Measurements from ENCODE around the gene MAP3K14. TPM values are rescaled to one million over a fixed set of nuclear protein-coding genes. Genes with fewer than 3 reads are reported as not detected.

Gene MAP3K14
- total and polyA plus RNA-seq, 2 of the 4 experiments (the other 2 are of a cell fraction) = 4.1 to 21.7 TPM

DNA sequence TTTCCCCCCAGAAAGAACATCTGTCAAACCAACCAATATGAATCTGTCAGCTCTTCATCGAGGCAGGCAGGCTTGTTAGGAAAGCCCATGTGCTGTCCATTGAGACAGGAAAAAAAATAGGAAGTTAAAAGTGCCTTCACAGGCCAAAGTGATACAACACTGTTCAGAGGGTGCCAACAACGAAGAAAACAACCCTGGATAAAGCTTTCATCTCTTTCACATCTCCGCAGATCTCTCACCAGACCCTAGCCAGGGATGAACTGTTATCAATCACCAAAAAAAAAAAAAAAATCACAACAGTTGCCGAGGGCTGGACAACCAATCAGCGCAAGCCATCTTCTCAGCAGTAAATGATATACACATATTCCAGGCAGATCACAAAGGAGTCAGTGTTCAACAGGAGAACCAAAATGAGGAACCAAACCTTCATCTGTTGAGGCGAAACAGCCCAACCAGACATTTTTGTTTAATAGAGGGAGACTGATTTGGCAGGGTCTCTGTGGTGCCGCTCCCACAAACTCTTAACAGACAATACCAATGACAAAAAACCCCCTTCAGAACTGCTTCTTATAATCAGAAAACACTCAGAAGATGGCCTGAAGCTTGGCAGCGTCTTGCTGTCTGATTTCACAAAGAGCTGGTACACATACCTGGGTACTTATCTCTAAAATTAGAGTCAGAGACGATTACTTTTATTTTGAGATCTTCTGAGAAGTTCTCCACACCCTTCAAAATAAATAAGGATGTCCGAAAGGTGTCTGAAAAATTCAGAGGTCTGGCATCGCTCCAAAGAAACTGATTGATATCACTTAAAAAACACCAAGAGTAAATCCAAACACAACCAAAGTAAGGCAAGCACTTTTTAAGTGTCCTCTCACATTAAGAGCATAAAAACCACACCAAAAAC is 1.8 kb downstream of the MAP3K14 start:
- peak overlapping the region; percentile 47; the same call in 1 of the 2 replicates for H4K91ac ChIP-seq (ENCODE audit: insufficient read depth, low read depth, low read length)
- H2AK9ac ChIP-seq (replicated peaks; ENCODE audit: low read depth, low read length, poor library complexity) = no peak overlapping the region
- H4K8ac ChIP-seq (ENCODE audit: low read depth in 2 of 2, low read length in 2 of 2) = no peak overlapping the region
- WGBS, 2 experiments (ENCODE audit: extremely low coverage in 2 of 2, insufficient read length in 1 of 2) = no CpG with 5 or more reads among the region's 11 CpGs
- peak overlapping the region; percentile 81 for H3K23ac ChIP-seq (ENCODE audit: low read depth, low read length)
- no peak overlapping the region for H4K5ac ChIP-seq (ENCODE audit: low read depth, low read length)
- H3K18ac ChIP-seq (ENCODE audit: low read depth, low read length) = peak overlapping the region; percentile 14; the same call in 1 of the 2 replicates
- peaks cover 4% of the 10 kb centered on the region; the same call in 1 of the 2 replicates for H3K36me3 ChIP-seq (ENCODE audit: control insufficient read depth, insufficient read depth, low read length)
- H2AK5ac ChIP-seq (ENCODE audit: low read depth, low read length) = peak overlapping the region; percentile 24; the same call in 1 of the 2 replicates
- ATAC-seq (ENCODE audit: low read depth) (no peak), DNase-seq (peak; percentile 46)
- BruUV-seq (replicated peaks) = TSS peak; percentile 26
- dilution Hi-C loops (cut with HindIII; ENCODE audit: low sequenced_read_pairs, unreplicated experiment) (no loop called here), intact Hi-C loops (cut with micrococcal nuclease) (loop anchor here (5.0 kb wide), 1 partner anchor 98 kb away; no protein-coding TSS in a partner anchor), in situ Hi-C loops (cut with MboI; ENCODE audit: low sequenced_read_pairs) (loop anchor here (5.0 kb wide), 1 partner anchor 57 kb away; no protein-coding TSS in a partner anchor)
- H3K9ac ChIP-seq (ENCODE audit: low read depth, low read length) = peak overlapping the region; percentile 90
- no peak overlapping the region for H2AFZ ChIP-seq (replicated peaks; ENCODE audit: low read length, poor library complexity)
- no peak overlapping the region for H2BK20ac ChIP-seq (ENCODE audit: low read depth, low read length)
- peaks cover 46% of the 10 kb centered on the region for H3K9me1 ChIP-seq (ENCODE audit: insufficient read depth, low read length)
- H3K56ac ChIP-seq (ENCODE audit: extremely low read depth, insufficient read depth, low read length) = no peak overlapping the region; the same call in 1 of the 2 replicates
- no peaks in the 10 kb centered on the region for H3K9me3 ChIP-seq (ENCODE audit: control insufficient read depth, insufficient read depth, low read length)
- ChIA-PET POLR2A (ENCODE audit: unreplicated experiment) (no interaction called here), CTCF (interaction anchor here (1.2 kb wide), 1 partner anchor 38 kb away, joined by 4 read pairs; no protein-coding TSS in a partner anchor)
- peak overlapping the region; percentile 47 for H3K4ac ChIP-seq (ENCODE audit: low read depth, low read length)
- H3K14ac ChIP-seq (replicated peaks; ENCODE audit: low read depth, low read length) = peak overlapping the region; percentile 45; the same call in 1 of the 2 replicates
- H2BK15ac ChIP-seq (ENCODE audit: low read depth, low read length) = 0 out of 3 replicates have a peak overlapping the region, but pooled peaks have one; percentile 13
- peak overlapping the region; percentile 99 for H3K4me2 ChIP-seq (ENCODE audit: low read depth, low read length)
- peaks cover 48% of the 10 kb centered on the region for H3K4me1 ChIP-seq (ENCODE audit: control insufficient read depth, insufficient read depth, low read length)
- no peak overlapping the region for H2BK5ac ChIP-seq (ENCODE audit: low read depth, low read length, poor library complexity, severe bottlenecking)
- no peak overlapping the region for H3K27ac ChIP-seq (ENCODE audit: insufficient read depth, low read length)
- peaks cover 58% of the 10 kb centered on the region for H4K20me1 ChIP-seq (ENCODE audit: insufficient read depth, low read length)
- no peaks in the 10 kb centered on the region for H3K27me3 ChIP-seq (ENCODE audit: control insufficient read depth, insufficient read depth, low read length)
- no peak overlapping the region for H2BK120ac ChIP-seq (ENCODE audit: low read depth, low read length)
- H3K4me3 ChIP-seq (ENCODE audit: insufficient read depth, low read depth, low read length) = peak overlapping the region; percentile 95
- peaks cover 25 to 71% of the 10 kb centered on the region in 2 experiments for H3K79me1 ChIP-seq (ENCODE audit: low read depth in 1 of 2, low read length in 2 of 2)
- TF ChIP-seq BHLHE40 (IDR thresholded peaks at IDR 0.05; ENCODE audit: low read depth, low read length) (no peak), MXI1 (IDR thresholded peaks at IDR 0.05; ENCODE audit: borderline replicate concordance, low read depth, low read length) (no peak), RAD21 (IDR thresholded peaks at IDR 0.05; ENCODE audit: low read length) (no peak), FOS (IDR thresholded peaks at IDR 0.05; ENCODE audit: low read depth, low read length) (no peak), RCOR1 (IDR thresholded peaks at IDR 0.05; ENCODE audit: insufficient replicate concordance, low read length) (no peak), POLR2A (IDR thresholded peaks at IDR 0.05; ENCODE audit: low read depth, low read length) (no peak; the same call in 1 of the 2 replicates), SMC3 (IDR thresholded peaks at IDR 0.05; ENCODE audit: low read depth, low read length) (no peak), CHD1 (IDR thresholded peaks at IDR 0.05; ENCODE audit: low read depth, low read length) (no peak), MAZ (IDR thresholded peaks at IDR 0.05; ENCODE audit: borderline replicate concordance, low read depth, low read length) (no peak), CEBPB (IDR thresholded peaks at IDR 0.05; ENCODE audit: low read depth, low read length) (no peak)
- TF ChIP-seq, protein P1, sequence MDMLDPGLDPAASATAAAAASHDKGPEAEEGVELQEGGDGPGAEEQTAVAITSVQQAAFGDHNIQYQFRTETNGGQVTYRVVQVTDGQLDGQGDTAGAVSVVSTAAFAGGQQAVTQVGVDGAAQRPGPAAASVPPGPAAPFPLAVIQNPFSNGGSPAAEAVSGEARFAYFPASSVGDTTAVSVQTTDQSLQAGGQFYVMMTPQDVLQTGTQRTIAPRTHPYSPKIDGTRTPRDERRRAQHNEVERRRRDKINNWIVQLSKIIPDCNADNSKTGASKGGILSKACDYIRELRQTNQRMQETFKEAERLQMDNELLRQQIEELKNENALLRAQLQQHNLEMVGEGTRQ (IDR thresholded peaks at IDR 0.05; ENCODE audit: low read depth, low read length) = no peak
- TF ChIP-seq, protein P2, sequence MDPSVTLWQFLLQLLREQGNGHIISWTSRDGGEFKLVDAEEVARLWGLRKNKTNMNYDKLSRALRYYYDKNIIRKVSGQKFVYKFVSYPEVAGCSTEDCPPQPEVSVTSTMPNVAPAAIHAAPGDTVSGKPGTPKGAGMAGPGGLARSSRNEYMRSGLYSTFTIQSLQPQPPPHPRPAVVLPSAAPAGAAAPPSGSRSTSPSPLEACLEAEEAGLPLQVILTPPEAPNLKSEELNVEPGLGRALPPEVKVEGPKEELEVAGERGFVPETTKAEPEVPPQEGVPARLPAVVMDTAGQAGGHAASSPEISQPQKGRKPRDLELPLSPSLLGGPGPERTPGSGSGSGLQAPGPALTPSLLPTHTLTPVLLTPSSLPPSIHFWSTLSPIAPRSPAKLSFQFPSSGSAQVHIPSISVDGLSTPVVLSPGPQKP (IDR thresholded peaks at IDR 0.05; ENCODE audit: borderline replicate concordance, low read depth, low read length) = no peak
- TF ChIP-seq, protein P3, sequence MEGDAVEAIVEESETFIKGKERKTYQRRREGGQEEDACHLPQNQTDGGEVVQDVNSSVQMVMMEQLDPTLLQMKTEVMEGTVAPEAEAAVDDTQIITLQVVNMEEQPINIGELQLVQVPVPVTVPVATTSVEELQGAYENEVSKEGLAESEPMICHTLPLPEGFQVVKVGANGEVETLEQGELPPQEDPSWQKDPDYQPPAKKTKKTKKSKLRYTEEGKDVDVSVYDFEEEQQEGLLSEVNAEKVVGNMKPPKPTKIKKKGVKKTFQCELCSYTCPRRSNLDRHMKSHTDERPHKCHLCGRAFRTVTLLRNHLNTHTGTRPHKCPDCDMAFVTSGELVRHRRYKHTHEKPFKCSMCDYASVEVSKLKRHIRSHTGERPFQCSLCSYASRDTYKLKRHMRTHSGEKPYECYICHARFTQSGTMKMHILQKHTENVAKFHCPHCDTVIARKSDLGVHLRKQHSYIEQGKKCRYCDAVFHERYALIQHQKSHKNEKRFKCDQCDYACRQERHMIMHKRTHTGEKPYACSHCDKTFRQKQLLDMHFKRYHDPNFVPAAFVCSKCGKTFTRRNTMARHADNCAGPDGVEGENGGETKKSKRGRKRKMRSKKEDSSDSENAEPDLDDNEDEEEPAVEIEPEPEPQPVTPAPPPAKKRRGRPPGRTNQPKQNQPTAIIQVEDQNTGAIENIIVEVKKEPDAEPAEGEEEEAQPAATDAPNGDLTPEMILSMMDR (conservative IDR thresholded peaks at IDR 0.05; ENCODE audit: low read depth, low read length) = no peak
